Liver (tissue), 9 donors: Measurements from ENCODE around the gene ZNF440. TPM values are rescaled to one million over a fixed set of nuclear protein-coding genes. Genes with fewer than 3 reads are reported as not detected.
A peak's percentile ranks its signal among the peaks of the same experiment; 100 is the strongest.

Experiments used
- DNase-seq: peaks from one replicate; pipeline ENCODE4 v3.0.0-alpha.2; 2017; ENCODE audit warnings: low spot score
- H3K27ac ChIP-seq, 2 donors: one replicate each; pipeline ENCODE4 v1.7.0; 2013; ENCODE audit warnings: inconsistent platforms in 2 of 2, low read length in 2 of 2, control low read depth in 1 of 2, low read depth in 1 of 2, mild to moderate bottlenecking in 1 of 2
- H3K27me3 ChIP-seq, 4 donors: one replicate each; pipeline versions ENCODE4 v1.6.1 to v1.7.0; 2013; ENCODE audit warnings: low read length in 3 of 4, inconsistent platforms in 1 of 4, mild to moderate bottlenecking in 1 of 4, moderate library complexity in 1 of 4; ENCODE audit not compliant: control insufficient read depth in 4 of 4, insufficient read depth in 4 of 4
- H3K36me3 ChIP-seq, 4 donors: one replicate each; pipeline versions ENCODE4 v1.6.1 to v1.7.0; 2013; ENCODE audit warnings: low read length in 3 of 4, mild to moderate bottlenecking in 3 of 4, low read depth in 1 of 4, moderate library complexity in 1 of 4; ENCODE audit not compliant: control insufficient read depth in 4 of 4, insufficient read depth in 3 of 4
- H3K4me1 ChIP-seq, 4 donors: one replicate each; pipeline versions ENCODE4 v1.6.1 to v1.7.0; 2013; ENCODE audit warnings: low read length in 3 of 4, mild to moderate bottlenecking in 3 of 4, moderate library complexity in 1 of 4; ENCODE audit not compliant: control insufficient read depth in 4 of 4, insufficient read depth in 4 of 4
- H3K4me3 ChIP-seq, 3 donors: one replicate each; pipeline versions ENCODE4 v1.6.1 to v1.7.0; 2013; ENCODE audit warnings: low read length in 3 of 3, control low read depth in 1 of 3, low read depth in 1 of 3, mild to moderate bottlenecking in 1 of 3
- H3K9ac ChIP-seq, 2 donors: one replicate each; pipeline ENCODE4 v1.7.0; 2013; ENCODE audit warnings: low read length in 2 of 2, mild to moderate bottlenecking in 2 of 2, moderate library complexity in 2 of 2, control low read depth in 1 of 2, low read depth in 1 of 2
- H3K9me3 ChIP-seq, 4 donors: one replicate each; pipeline versions ENCODE4 v1.6.1 to v1.7.0; 2013; ENCODE audit warnings: low read length in 3 of 4; ENCODE audit not compliant: control insufficient read depth in 4 of 4
- ATF3 ChIP-seq: IDR thresholded peaks from 2 replicates; pipeline ENCODE4 v1.6.1; 2016; ENCODE audit warnings: antibody characterized with exemption
- FOXA1 ChIP-seq: IDR thresholded peaks from 2 replicates; pipeline ENCODE4 v1.6.1; 2016; ENCODE audit warnings: antibody characterized with exemption
- FOXA2 ChIP-seq: IDR thresholded peaks from 2 replicates; pipeline ENCODE4 v1.6.1; 2016; ENCODE audit warnings: antibody characterized with exemption
- HNF4G ChIP-seq: IDR thresholded peaks from 2 replicates; pipeline ENCODE4 v1.6.1; 2016; ENCODE audit warnings: antibody characterized with exemption
- MAX ChIP-seq: IDR thresholded peaks from 2 replicates; pipeline ENCODE4 v1.6.1; 2016; ENCODE audit warnings: antibody characterized with exemption
- NR2F2 ChIP-seq: IDR thresholded peaks from 2 replicates; pipeline ENCODE4 v1.6.1; 2016; ENCODE audit warnings: antibody characterized with exemption
- RAD21 ChIP-seq, 2 donors: IDR thresholded peaks; 2 replicates each; pipeline ENCODE4 v1.6.1; 2016; ENCODE audit warnings: antibody characterized with exemption in 2 of 2, mild to moderate bottlenecking in 2 of 2
- REST ChIP-seq: IDR thresholded peaks from 2 replicates; pipeline ENCODE4 v1.6.1; 2016; ENCODE audit warnings: antibody characterized with exemption, mild to moderate bottlenecking
- RXRA ChIP-seq, 2 donors: IDR thresholded peaks; 2 replicates each; pipeline ENCODE4 v1.6.1; 2017 to 2018; ENCODE audit warnings: antibody characterized with exemption in 2 of 2, mild to moderate bottlenecking in 1 of 2
- SP1 ChIP-seq: IDR thresholded peaks from 2 replicates; pipeline ENCODE4 v1.6.1; 2018; ENCODE audit warnings: antibody characterized with exemption, mild to moderate bottlenecking
- TAF1 ChIP-seq: conservative IDR thresholded peaks from 2 replicates; pipeline ENCODE4 v1.6.1; 2016; ENCODE audit warnings: antibody characterized with exemption, mild to moderate bottlenecking
- ZBTB33 ChIP-seq: IDR thresholded peaks from 2 replicates; pipeline ENCODE4 v1.6.1; 2016; ENCODE audit warnings: antibody characterized with exemption
- WGBS: extraction: QIAGEN DNeasy Blood & Tissue Kit; methylation state at CpG from one replicate; pipeline ENCODE4 v1.1.7; 2013; 5-methylcytosine and 5-hydroxymethylcytosine counted together
- polyA plus RNA-seq, 2 donors: library from polyadenylated mRNA; stranded (reverse) in 1 of 2; unstranded in 1 of 2; fragments of 200-250 nt in 1 of 2; fragments of >200 nt in 1 of 2; fragmentation: Nextera tagmentation in 1 of 2; extraction: Ambion mirVana in 1 of 2; gene quantifications; one replicate each; pipeline versions ENCODE4 v1.2.1 to v1.2.3, GENCODE V29; 2013 to 2015
- total RNA-seq, 2 donors: library from RNA; depleted of rRNA; stranded (reverse); fragments of >200 nt; gene quantifications; one replicate each; pipeline ENCODE4 v1.2.3, GENCODE V29; 2014
- donor health status: healthy.
- donor health status: healthy.
- donor health status: healthy.
- donor health status: healthy.
- donor health status: healthy.

Gene ZNF440
- total and polyA plus RNA-seq, 4 donors = 1.3 to 8.5 (median 4.3) TPM

- TF ChIP-seq REST (no peak), RAD21 (IDR thresholded peaks at IDR 0.05) (no peak), HNF4G (no peak)
Measured at GRCh38 chr19:11781295-11782057, 32.6 kb upstream of the ZNF440 start (continued).

GRCh38 chr19:11783767-11784166 lies 30.3 kb upstream of the ZNF440 start:
- peak overlapping the region in 2 of 3 donors; percentile 47 to 71 for H3K4me3 ChIP-seq
- H3K27me3 ChIP-seq = no peaks in the 10 kb centered on the region
- no peak for TF ChIP-seq FOXA2
- TF ChIP-seq RXRA (IDR thresholded peaks at IDR 0.05) = no peak
- no peak for TF ChIP-seq REST
- TF ChIP-seq ATF3 = no peak
- TF ChIP-seq ZBTB33 = no peak
- H3K9ac ChIP-seq = no peak overlapping the region
- H3K27ac ChIP-seq = no peak overlapping the region
- peaks cover 53 to 77% (median 59%) of the 10 kb centered on the region in 4 donors for H3K9me3 ChIP-seq
- H3K36me3 ChIP-seq = peaks cover 13 to 38% (median 31%) of the 10 kb centered on the region in 4 donors
- no peaks in the 10 kb centered on the region for H3K4me1 ChIP-seq
- DNase-seq = no peak
- WGBS = 100% methylated on average over 1 of the region's 1 CpG

- H3K4me3 ChIP-seq = peak overlapping the region in 2 of 3 donors; percentile 47 to 71
- no peak for DNase-seq
- no peak overlapping the region for H3K27ac ChIP-seq
- TF ChIP-seq ZBTB33 (no peak), ATF3 (no peak), MAX (no peak), SP1 (no peak), TAF1 (no peak), REST (no peak), RAD21 (IDR thresholded peaks at IDR 0.05) (no peak), FOXA1 (no peak), NR2F2 (no peak)
- H3K36me3 ChIP-seq = peaks cover 13 to 32% (median 26%) of the 10 kb centered on the region in 4 donors
- no peak overlapping the region for H3K9ac ChIP-seq
- no peaks in the 10 kb centered on the region for H3K4me1 ChIP-seq
- WGBS = 98% methylated on average over 3 of the region's 3 CpGs
- H3K9me3 ChIP-seq = peaks cover 49 to 72% (median 59%) of the 10 kb centered on the region in 4 donors
- no peaks in the 10 kb centered on the region for H3K27me3 ChIP-seq
Measured at GRCh38 chr19:11784356-11784755, 29.7 kb upstream of the ZNF440 start.
